ENCODE data around the gene YJEFN3. TPM values are rescaled to one million over a fixed set of nuclear protein-coding genes. Genes with fewer than 3 reads are reported as not detected.

YJEFN3 gene
- polyA plus RNA-seq, 1 donor (not counting 4 experiments of a cell fraction or from before 2014, with no cell fraction given), result 1.2 TPM

DNA sequence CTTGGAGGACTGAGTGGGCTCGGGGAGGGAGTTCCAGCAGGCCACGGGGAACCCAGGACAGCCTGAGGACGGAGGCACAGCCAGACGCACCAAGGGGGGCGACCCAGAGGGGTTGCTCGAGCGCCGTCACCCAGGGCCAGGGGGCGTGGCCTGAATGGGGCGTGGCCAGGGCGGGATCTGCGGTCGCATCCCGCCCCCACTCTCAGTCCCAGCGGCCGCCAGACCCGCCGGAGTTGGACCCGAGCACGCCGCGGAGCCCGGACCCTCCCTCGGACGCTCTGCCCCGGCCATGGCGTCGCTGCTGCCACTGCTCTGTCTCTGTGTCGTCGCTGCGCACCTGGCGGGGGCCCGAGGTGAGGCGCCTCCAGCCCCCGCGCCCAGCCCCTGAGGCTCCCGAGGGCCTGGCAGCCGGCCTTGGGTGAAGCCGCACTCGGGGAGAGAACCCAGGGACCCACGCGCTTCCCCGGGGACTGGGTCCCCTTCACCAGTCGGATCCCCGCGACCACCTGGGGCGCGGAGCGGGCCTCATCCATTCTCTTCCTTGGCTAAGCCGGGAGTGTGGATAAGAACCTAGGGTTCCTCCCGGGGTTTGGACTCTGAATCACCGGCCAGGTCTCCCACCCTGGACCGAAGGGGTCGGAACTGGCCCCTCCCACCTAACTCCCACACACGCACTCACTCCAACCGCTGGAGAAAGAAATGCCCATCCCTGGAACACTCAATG lies 9.5 kb downstream of the YJEFN3 start, which contains the start of gene CILP2:
CILP2 (plus strand) TSS at position 205 of the 724 bp plus-strand sequence; CDS start at position 290, 85 bp downstream.
- Histone ChIP-seq H4K20me1 (ENCODE audit: control insufficient read depth, extremely low read depth, insufficient read depth, low read length) (no peaks in the 10 kb centered on the region), H3K36me3 (ENCODE audit: control insufficient read depth in 2 of 2, extremely low read depth in 1 of 2, insufficient read depth in 2 of 2, low read length in 2 of 2) (no peaks in the 10 kb centered on the region), H3K9me1 (ENCODE audit: control insufficient read depth, extremely low read depth, insufficient read depth, low read length) (no peaks in the 10 kb centered on the region), H3K27me3 (ENCODE audit: control insufficient read depth, extremely low read depth, insufficient read depth, low read length) (peaks cover 37% of the 10 kb centered on the region), H3K27ac (ENCODE audit: control insufficient read depth, insufficient read depth, low read length) (no peak within 1 kb of the TSS), H3K4me1 (ENCODE audit: control insufficient read depth, extremely low read depth, insufficient read depth, low read length) (peaks cover 8% of the 10 kb centered on the region), H3K9ac (ENCODE audit: control insufficient read depth, extremely low read depth, insufficient read depth, low read length) (no peak within 1 kb of the TSS), H3K79me2 (ENCODE audit: control insufficient read depth, insufficient read depth, low read length) (no peaks in the 10 kb centered on the region), H2AFZ (ENCODE audit: control insufficient read depth, low read length) (peak within 1 kb of the TSS; percentile 12), H3K9me3 (ENCODE audit: control insufficient read depth, low read depth, low read length) (no peaks in the 10 kb centered on the region), H3K4me2 (ENCODE audit: control insufficient read depth, extremely low read depth, insufficient read depth, low read depth, low read length) (peak within 1 kb of the TSS; percentile 64), H3K4me3 (ENCODE audit: control insufficient read depth in 2 of 3, extremely low read depth in 1 of 3, insufficient read depth in 2 of 3, low read depth in 1 of 3, low read length in 3 of 3) (peak within 1 kb of the TSS; percentile 2 to 37 (median 10))
- TF ChIP-seq, protein P1, sequence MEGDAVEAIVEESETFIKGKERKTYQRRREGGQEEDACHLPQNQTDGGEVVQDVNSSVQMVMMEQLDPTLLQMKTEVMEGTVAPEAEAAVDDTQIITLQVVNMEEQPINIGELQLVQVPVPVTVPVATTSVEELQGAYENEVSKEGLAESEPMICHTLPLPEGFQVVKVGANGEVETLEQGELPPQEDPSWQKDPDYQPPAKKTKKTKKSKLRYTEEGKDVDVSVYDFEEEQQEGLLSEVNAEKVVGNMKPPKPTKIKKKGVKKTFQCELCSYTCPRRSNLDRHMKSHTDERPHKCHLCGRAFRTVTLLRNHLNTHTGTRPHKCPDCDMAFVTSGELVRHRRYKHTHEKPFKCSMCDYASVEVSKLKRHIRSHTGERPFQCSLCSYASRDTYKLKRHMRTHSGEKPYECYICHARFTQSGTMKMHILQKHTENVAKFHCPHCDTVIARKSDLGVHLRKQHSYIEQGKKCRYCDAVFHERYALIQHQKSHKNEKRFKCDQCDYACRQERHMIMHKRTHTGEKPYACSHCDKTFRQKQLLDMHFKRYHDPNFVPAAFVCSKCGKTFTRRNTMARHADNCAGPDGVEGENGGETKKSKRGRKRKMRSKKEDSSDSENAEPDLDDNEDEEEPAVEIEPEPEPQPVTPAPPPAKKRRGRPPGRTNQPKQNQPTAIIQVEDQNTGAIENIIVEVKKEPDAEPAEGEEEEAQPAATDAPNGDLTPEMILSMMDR (optimal IDR thresholded peaks at IDR 0.05 in 1 of 3, IDR thresholded peaks at IDR 0.05 in 1 of 3, conservative IDR thresholded peaks at IDR 0.05 in 1 of 3; ENCODE audit: extremely low read depth in 1 of 3, insufficient read depth in 2 of 3, low read length in 3 of 3), result no peak
- TF ChIP-seq EZH2 (IDR thresholded peaks at IDR 0.05; ENCODE audit: low read length), result peak; percentile 30
- DNase-seq (ENCODE audit: low read depth, low spot score), result no peak
- dilution Hi-C loops (cut with MboI; ENCODE audit: extremely low pct_ligation_motif_present, low sequenced_read_pairs), result no loop called here
- no peak for FAIRE-seq

DNA sequence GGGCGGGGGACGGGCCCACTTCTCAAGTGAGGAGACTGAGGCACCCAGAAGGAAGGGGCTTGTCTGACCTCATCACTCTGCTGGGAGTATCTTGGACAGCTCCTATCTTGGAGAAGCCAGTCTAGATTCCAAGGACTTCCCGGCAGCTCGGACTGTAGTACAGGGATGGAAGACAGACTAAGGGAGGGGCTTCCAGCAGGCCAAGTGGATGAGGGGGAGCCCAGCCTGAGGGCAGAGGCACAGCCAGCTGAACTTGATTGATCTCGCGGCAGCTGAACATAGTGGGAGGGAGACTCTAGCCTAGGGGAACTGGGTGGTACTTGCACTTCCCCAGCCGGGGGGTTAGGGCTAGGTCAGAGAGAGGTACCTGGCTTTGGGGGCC lies 10.1 kb downstream of the YJEFN3 start:
- Histone ChIP-seq H3K4me3 (ENCODE audit: control insufficient read depth in 2 of 3, extremely low read depth in 1 of 3, insufficient read depth in 2 of 3, low read depth in 1 of 3, low read length in 3 of 3) (peak overlapping the region in 1 of 3 experiments; percentile 37), H3K27ac (ENCODE audit: control insufficient read depth, insufficient read depth, low read length) (no peak overlapping the region), H3K36me3 (ENCODE audit: control insufficient read depth in 2 of 2, extremely low read depth in 1 of 2, insufficient read depth in 2 of 2, low read length in 2 of 2) (no peaks in the 10 kb centered on the region), H3K4me1 (ENCODE audit: control insufficient read depth, extremely low read depth, insufficient read depth, low read length) (peaks cover 8% of the 10 kb centered on the region), H3K27me3 (ENCODE audit: control insufficient read depth, extremely low read depth, insufficient read depth, low read length) (peaks cover 37% of the 10 kb centered on the region), H2AFZ (ENCODE audit: control insufficient read depth, low read length) (no peak overlapping the region), H3K9me3 (ENCODE audit: control insufficient read depth, low read depth, low read length) (no peaks in the 10 kb centered on the region), H3K9ac (ENCODE audit: control insufficient read depth, extremely low read depth, insufficient read depth, low read length) (no peak overlapping the region), H3K9me1 (ENCODE audit: control insufficient read depth, extremely low read depth, insufficient read depth, low read length) (no peaks in the 10 kb centered on the region), H4K20me1 (ENCODE audit: control insufficient read depth, extremely low read depth, insufficient read depth, low read length) (no peaks in the 10 kb centered on the region), H3K4me2 (ENCODE audit: control insufficient read depth, extremely low read depth, insufficient read depth, low read depth, low read length) (peak overlapping the region; percentile 64), H3K79me2 (ENCODE audit: control insufficient read depth, insufficient read depth, low read length) (no peaks in the 10 kb centered on the region)
- FAIRE-seq (no peak), DNase-seq (ENCODE audit: low read depth, low spot score) (no peak)
- TF ChIP-seq, protein P1 (optimal IDR thresholded peaks at IDR 0.05 in 1 of 3, IDR thresholded peaks at IDR 0.05 in 1 of 3, conservative IDR thresholded peaks at IDR 0.05 in 1 of 3; ENCODE audit: extremely low read depth in 1 of 3, insufficient read depth in 2 of 3, low read length in 3 of 3), result no peak
- TF ChIP-seq EZH2 (IDR thresholded peaks at IDR 0.05; ENCODE audit: low read length), result peak; percentile 13
- dilution Hi-C loops (cut with MboI; ENCODE audit: extremely low pct_ligation_motif_present, low sequenced_read_pairs), result no loop called here
